CD4-positive, alpha-beta T cell treated with Interleukin-15 for 1 hour (primary cell): ENCODE results near the gene CUTC.
"Not testable (repeated sequence)": the region's sequence is repeated elsewhere in the genome, so short reads cannot be mapped to it uniquely, and the experiment has no call there.

Source experiments
- DNase-seq: peaks from one replicate; pipeline ENCODE4 v3.0.0-alpha.2; 2020

Gene CUTC

GRCh38 chr10:99743841-99744240 lies 11.8 kb downstream of the CUTC start:
- no peak for DNase-seq

GRCh38 chr10:99746166-99746565 lies 14.1 kb downstream of the CUTC start:
- DNase-seq = not testable (repeated sequence)

- DNase-seq = no peak
These were observed 16.9 kb downstream of the CUTC start for GRCh38 chr10:99748823-99749451.

GRCh38 chr10:99750641-99751040 lies 18.6 kb downstream of the CUTC start:
- DNase-seq = no peak

GRCh38 chr10:99754670-99755069 lies 22.6 kb downstream of the CUTC start:
- DNase-seq = no peak

GRCh38 chr10:99756159-99756558 lies 24.1 kb downstream of the CUTC start:
- no peak for DNase-seq

GRCh38 chr10:99758211-99758891 lies 26.3 kb downstream of the CUTC start:
- no peak for DNase-seq

- DNase-seq = no peak
These were observed 28.3 kb downstream of the CUTC start for GRCh38 chr10:99760321-99760720.

- no peak for DNase-seq
These were observed 29.3 kb downstream of the CUTC start for GRCh38 chr10:99761365-99761764.

GRCh38 chr10:99765672-99766301 lies 33.8 kb downstream of the CUTC start:
- DNase-seq = no peak

- no peak for DNase-seq
These were observed 34.3 kb downstream of the CUTC start for GRCh38 chr10:99766302-99766681.

GRCh38 chr10:99767901-99768300 lies 35.9 kb downstream of the CUTC start:
- DNase-seq = no peak

- no peak for DNase-seq
These were observed 36.5 kb downstream of the CUTC start for GRCh38 chr10:99768556-99768955.

- no peak for DNase-seq
These were observed 37.7 kb downstream of the CUTC start for GRCh38 chr10:99769706-99770105.

- DNase-seq = no peak
These were observed 38.5 kb downstream of the CUTC start for GRCh38 chr10:99770408-99771045.

- no peak for DNase-seq
These were observed 43.8 kb downstream of the CUTC start for GRCh38 chr10:99775850-99776249.

- DNase-seq = no peak
These were observed 46.1 kb downstream of the CUTC start for GRCh38 chr10:99777918-99778714.

- no peak for DNase-seq
These were observed 47.3 kb downstream of the CUTC start for GRCh38 chr10:99779335-99779734.

GRCh38 chr10:99781734-99782429 lies 49.8 kb downstream of the CUTC start:
- no peak for DNase-seq

- no peak for DNase-seq
These were observed 50.6 kb downstream of the CUTC start, which contains the start of gene ABCC2 for GRCh38 chr10:99782447-99783286. Gene ABCC2 (plus strand): TSS chr10:99782640. CDS start chr10:99782845, 205 bp downstream.

- DNase-seq = no peak
These were observed 52.1 kb downstream of the CUTC start for GRCh38 chr10:99784016-99784726.
